ENCODE results near the gene KDF1. TPM values are rescaled to one million over a fixed set of nuclear protein-coding genes. Genes with fewer than 3 reads are reported as not detected.
A peak's percentile ranks its signal among the peaks of the same experiment; 100 is the strongest.

Gene KDF1
- total RNA-seq, 2 donors from 2014 or later, result 14.0 to 42.8 TPM

DNA sequence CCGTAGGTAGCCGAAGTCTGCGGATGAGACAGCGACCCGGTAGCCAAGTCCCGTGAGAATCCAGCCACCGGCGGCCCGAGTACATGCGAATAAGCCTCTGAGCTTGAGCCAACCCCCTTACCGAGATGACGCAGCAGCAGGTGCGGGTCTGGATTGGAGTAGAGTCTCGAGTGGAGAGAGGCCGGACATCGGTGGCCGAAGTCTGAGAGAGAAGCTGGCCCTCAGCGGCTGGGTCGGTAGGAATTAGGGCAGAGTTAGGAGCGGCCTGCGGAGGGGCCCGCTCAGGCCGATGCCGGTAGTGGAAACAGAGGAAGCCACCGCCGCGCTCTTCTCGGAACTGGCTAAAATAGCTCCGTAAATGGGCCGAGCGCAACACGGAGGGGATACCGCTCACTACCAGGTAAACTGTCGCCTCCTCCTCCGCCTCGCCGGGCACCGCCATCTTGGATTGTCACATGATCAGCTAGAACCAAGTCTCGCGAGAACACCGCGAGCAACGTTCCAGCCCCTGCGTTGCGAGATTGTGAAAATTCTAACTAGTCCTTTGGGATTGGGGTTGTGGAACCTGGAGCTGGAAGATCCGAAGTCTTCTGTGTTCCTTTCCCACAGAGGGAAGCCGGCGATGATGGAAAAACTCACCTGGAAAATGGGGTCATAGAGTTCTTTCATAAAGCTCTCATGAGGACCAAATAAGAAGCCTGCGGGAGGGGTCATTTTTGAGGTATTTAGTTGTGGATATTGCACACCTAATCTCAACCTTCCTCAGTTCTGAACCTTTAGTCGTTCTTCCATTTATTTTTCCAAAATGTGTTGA, 60.1 kb downstream of the KDF1 start, which contains the start of gene GPATCH3:
Gene GPATCH3, minus strand, starts transcription at position 467 of the 814 bp plus-strand sequence. Its CDS starts 25 bp downstream, at position 442.
- Histone ChIP-seq H3K9me3 (no peaks in the 10 kb centered on the region), H3K27ac (peak within 1 kb of the TSS; percentile 74 to 87), H3K4me3 (peak within 1 kb of the TSS; percentile 70 to 76), H3K27me3 (replicated peaks; ENCODE audit: insufficient read depth) (no peaks in the 10 kb centered on the region), H3K4me1 (replicated peaks) (peaks cover 8% of the 10 kb centered on the region), H3K36me3 (no peaks in the 10 kb centered on the region)
- under 1% methylated on average over 49 of the region's 50 CpGs for WGBS
- peak; percentile 96 for TF ChIP-seq POLR2AphosphoS5 (IDR thresholded peaks at IDR 0.05)
- TF ChIP-seq, protein P1, sequence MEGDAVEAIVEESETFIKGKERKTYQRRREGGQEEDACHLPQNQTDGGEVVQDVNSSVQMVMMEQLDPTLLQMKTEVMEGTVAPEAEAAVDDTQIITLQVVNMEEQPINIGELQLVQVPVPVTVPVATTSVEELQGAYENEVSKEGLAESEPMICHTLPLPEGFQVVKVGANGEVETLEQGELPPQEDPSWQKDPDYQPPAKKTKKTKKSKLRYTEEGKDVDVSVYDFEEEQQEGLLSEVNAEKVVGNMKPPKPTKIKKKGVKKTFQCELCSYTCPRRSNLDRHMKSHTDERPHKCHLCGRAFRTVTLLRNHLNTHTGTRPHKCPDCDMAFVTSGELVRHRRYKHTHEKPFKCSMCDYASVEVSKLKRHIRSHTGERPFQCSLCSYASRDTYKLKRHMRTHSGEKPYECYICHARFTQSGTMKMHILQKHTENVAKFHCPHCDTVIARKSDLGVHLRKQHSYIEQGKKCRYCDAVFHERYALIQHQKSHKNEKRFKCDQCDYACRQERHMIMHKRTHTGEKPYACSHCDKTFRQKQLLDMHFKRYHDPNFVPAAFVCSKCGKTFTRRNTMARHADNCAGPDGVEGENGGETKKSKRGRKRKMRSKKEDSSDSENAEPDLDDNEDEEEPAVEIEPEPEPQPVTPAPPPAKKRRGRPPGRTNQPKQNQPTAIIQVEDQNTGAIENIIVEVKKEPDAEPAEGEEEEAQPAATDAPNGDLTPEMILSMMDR (IDR thresholded peaks at IDR 0.05), result no peak
- TF ChIP-seq POLR2A (IDR thresholded peaks at IDR 0.05), result peak; percentile 46
- intact Hi-C loops (cut with DNase I), result no loop called here
- peak; percentile 85 for DNase-seq (ENCODE audit: low spot score)

Other genes with a start within 250 kb of the KDF1 start
- gene PIGV, start 172.5 kb downstream of the KDF1 start, total RNA-seq, result 10 to 100 TPM; 26.4 to 32.4 TPM
- 10 to 100 TPM; 20.0 to 30.7 TPM for gene ZDHHC18, start 133.8 kb downstream of the KDF1 start, total RNA-seq
- 10 to 100 TPM; 39.2 to 80.7 TPM for gene SFN, start 97.3 kb downstream of the KDF1 start, total RNA-seq
- gene GPN2, start 70.2 kb downstream of the KDF1 start, total RNA-seq, result 10 to 100 TPM; 15.7 to 26.0 TPM
- gene GPATCH3, start 60.0 kb downstream of the KDF1 start, total RNA-seq, result 10 to 100 TPM in 1 of 2 donors, 1 to 10 TPM in 1; 9.2 to 28.2 TPM
- not detected for gene NR0B2, start 46.5 kb downstream of the KDF1 start, total RNA-seq
- 10 to 100 TPM; 65.4 to 66.3 TPM for gene NUDC, start 38.7 kb downstream of the KDF1 start, total RNA-seq
- 10 to 100 TPM; 21.1 to 30.6 TPM for gene TRNP1, start 33.2 kb upstream of the KDF1 start, total RNA-seq
- gene TENT5B, start 52.4 kb upstream of the KDF1 start, total RNA-seq, result 10 to 100 TPM; 19.1 to 19.9 TPM
- gene SLC9A1, start 194.7 kb upstream of the KDF1 start, total RNA-seq, result 10 to 100 TPM; 22.9 to 30.4 TPM